Peyer's patch (tissue), 4 donors: ENCODE data around the gene ZNF800. TPM values are rescaled to one million over a fixed set of nuclear protein-coding genes. Genes with fewer than 3 reads are reported as not detected.

Source experiments
- DNase-seq, 3 donors: peaks; one replicate each; pipeline ENCODE4 v3.0.0-alpha.2; 2017 to 2019
- H3K27ac ChIP-seq, 4 donors: fragments of 200-600 bp; sonication (generic); one replicate each; pipeline ENCODE4 v1.5.1; 2016 to 2019
- H3K27me3 ChIP-seq, 2 donors: fragments of 200-600 bp; sonication (generic); one replicate each; pipeline ENCODE4 v1.5.1; 2019
- H3K36me3 ChIP-seq, 3 donors: fragments of 200-600 bp; sonication (generic); one replicate each; pipeline ENCODE4 v1.5.1; 2016 to 2019
- H3K4me1 ChIP-seq, 4 donors: fragments of 200-600 bp; sonication (generic); one replicate each; pipeline ENCODE4 v1.5.1; 2016 to 2019
- H3K4me3 ChIP-seq, 4 donors: fragments of 200-600 bp; sonication (generic); 1 replicate in 3 of 4; 2 replicates in 1 of 4; pipeline ENCODE4 v1.5.1; 2016 to 2019; ENCODE audit warnings: mild to moderate bottlenecking in 1 of 4
- H3K9me3 ChIP-seq, 4 donors: fragments of 200-600 bp; sonication (generic); one replicate each; pipeline ENCODE4 v1.5.1; 2016 to 2019; ENCODE audit warnings: mild to moderate bottlenecking in 1 of 4
- CTCF ChIP-seq, 6 experiments: fragments of 450-650 bp in 4 of 6; fragments of 200-600 bp in 2 of 6; sonication (generic) in 1 of 6; IDR thresholded peaks; one replicate each; pipeline ENCODE4 v1.5.1; 2017 to 2019; ENCODE audit warnings: antibody characterized with exemption in 6 of 6, mild to moderate bottlenecking in 3 of 6, moderate library complexity in 1 of 6
- POLR2A ChIP-seq, 2 donors: fragments of 450-650 bp; IDR thresholded peaks; one replicate each; pipeline ENCODE4 v1.5.1; 2017; ENCODE audit warnings: antibody characterized with exemption in 2 of 2, mild to moderate bottlenecking in 2 of 2, moderate library complexity in 2 of 2
- total RNA-seq, 4 donors: library from RNA; depleted of rRNA; stranded (reverse); fragments of >200 nt; gene quantifications; one replicate each; pipeline ENCODE4 v1.1.0, GENCODE V29; 2016

Gene ZNF800
- total RNA-seq, 4 donors from 2014 or later: 25.9 to 48.1 (median 30.9) TPM

GRCh38 chr7:127393368-127394058 is 1.0 kb upstream of the ZNF800 start:
- Histone ChIP-seq H3K27me3 (no peaks in the 10 kb centered on the region), H3K4me3 (peak overlapping the region; percentile 66 to 92 (median 81)), H3K36me3 (peaks cover 0 to 9% (median 0%) of the 10 kb centered on the region in 3 donors), H3K4me1 (peaks cover 0 to 23% (median 5%) of the 10 kb centered on the region in 4 donors), H3K27ac (peak overlapping the region; percentile 93 to 95 (median 94)), H3K9me3 (no peaks in the 10 kb centered on the region)
- DNase-seq: no peak
- TF ChIP-seq POLR2A (IDR thresholded peaks at IDR 0.05) (no peak), CTCF (IDR thresholded peaks at IDR 0.05) (no peak)

- Histone ChIP-seq H3K4me3 (peak overlapping the region; percentile 66 to 92 (median 81)), H3K9me3 (no peaks in the 10 kb centered on the region), H3K27me3 (no peaks in the 10 kb centered on the region), H3K27ac (peak overlapping the region; percentile 93 to 95 (median 94)), H3K36me3 (peaks cover 0 to 19% (median 0%) of the 10 kb centered on the region in 3 donors), H3K4me1 (peaks cover 0 to 23% (median 5%) of the 10 kb centered on the region in 4 donors)
- peak in 2 of 3 donors; percentile 51 to 77 for DNase-seq
- no peak for TF ChIP-seq POLR2A (IDR thresholded peaks at IDR 0.05)
- TF ChIP-seq CTCF (IDR thresholded peaks at IDR 0.05): peak in 1 of 6 experiments; percentile 0
Observed at GRCh38 chr7:127392182-127392565, 334 bp downstream of the ZNF800 start.

GRCh38 chr7:127391591-127392181 is 822 bp downstream of the ZNF800 start:
- H3K4me3 ChIP-seq: peak overlapping the region; percentile 66 to 92 (median 81)
- H3K4me1 ChIP-seq: peaks cover 0 to 23% (median 5%) of the 10 kb centered on the region in 4 donors
- no peaks in the 10 kb centered on the region for H3K9me3 ChIP-seq
- no peaks in the 10 kb centered on the region for H3K27me3 ChIP-seq
- peak overlapping the region; percentile 93 to 95 (median 94) for H3K27ac ChIP-seq
- peak in 1 of 2 donors; percentile 40 for TF ChIP-seq POLR2A (IDR thresholded peaks at IDR 0.05)
- peak in 1 of 6 experiments; percentile 11 for TF ChIP-seq CTCF (IDR thresholded peaks at IDR 0.05)
- peaks cover 0 to 20% (median 0%) of the 10 kb centered on the region in 3 donors for H3K36me3 ChIP-seq
- peak in 2 of 3 donors; percentile 62 to 80 for DNase-seq

DNA sequence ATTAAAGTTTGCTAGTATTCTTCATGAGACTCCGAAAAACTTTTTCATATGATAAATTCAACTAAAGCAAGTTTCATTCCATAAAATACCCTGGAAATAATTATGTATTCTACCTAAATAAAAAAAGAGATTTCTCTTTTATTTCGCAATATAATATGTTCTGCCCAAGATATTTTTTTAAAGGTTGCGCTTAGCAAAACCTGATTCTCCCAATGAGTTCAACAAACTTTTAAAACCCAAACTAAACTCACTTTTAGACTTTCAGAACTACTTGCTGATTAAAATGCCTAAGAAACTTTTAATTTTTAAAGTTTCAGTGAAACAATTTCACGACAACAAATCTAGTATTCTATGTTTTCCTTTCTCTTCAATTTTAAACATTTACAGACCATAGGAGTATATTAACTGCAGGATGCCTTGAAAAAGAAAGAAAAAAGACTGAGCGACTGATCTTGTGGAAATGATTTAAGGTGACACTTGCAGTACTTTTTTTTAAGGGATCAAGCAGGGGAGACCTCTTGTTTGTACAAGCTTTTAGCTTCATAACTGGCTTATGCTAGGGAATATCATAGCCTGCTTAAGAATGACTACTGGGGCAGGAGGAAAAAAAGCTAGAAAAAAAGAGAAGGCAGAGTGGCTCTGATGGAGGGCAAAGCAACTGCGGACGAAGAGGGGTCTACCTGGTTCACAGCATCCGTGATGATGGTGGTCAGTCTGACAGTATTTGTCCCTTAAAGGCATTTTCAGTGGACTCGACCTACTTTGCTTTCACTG is 1.5 kb downstream of the ZNF800 start:
- H3K4me1 ChIP-seq: peaks cover 0 to 23% (median 5%) of the 10 kb centered on the region in 4 donors
- DNase-seq: no peak
- TF ChIP-seq CTCF (IDR thresholded peaks at IDR 0.05) (no peak), POLR2A (IDR thresholded peaks at IDR 0.05) (no peak)
- H3K9me3 ChIP-seq: no peaks in the 10 kb centered on the region
- peaks cover 0 to 26% (median 0%) of the 10 kb centered on the region in 3 donors for H3K36me3 ChIP-seq
- H3K27me3 ChIP-seq: no peaks in the 10 kb centered on the region
- peak overlapping the region; percentile 66 to 92 (median 81) for H3K4me3 ChIP-seq
- peak overlapping the region; percentile 93 to 95 (median 94) for H3K27ac ChIP-seq

- Histone ChIP-seq H3K27ac (no peak overlapping the region), H3K4me3 (no peak overlapping the region), H3K4me1 (peaks cover 0 to 23% (median 5%) of the 10 kb centered on the region in 4 donors), H3K9me3 (no peaks in the 10 kb centered on the region), H3K36me3 (peaks cover 0 to 33% (median 0%) of the 10 kb centered on the region in 3 donors), H3K27me3 (no peaks in the 10 kb centered on the region)
- DNase-seq: no peak
- no peak for TF ChIP-seq POLR2A (IDR thresholded peaks at IDR 0.05)
- no peak for TF ChIP-seq CTCF (IDR thresholded peaks at IDR 0.05)
Observed at GRCh38 chr7:127390186-127390816, 2.2 kb downstream of the ZNF800 start.
